NCI-H2081 treated with DMSO at 0.1 percent for 48 hours (cell line): ENCODE data around the gene SLC16A3.
A peak's percentile ranks its signal among the peaks of the same experiment; 100 is the strongest.
"Not testable (repeated sequence)": the region's sequence is repeated elsewhere in the genome, so short reads cannot be mapped to it uniquely, and the experiment has no call there.

ENCODE experiments used
- DNase-seq: peaks from one replicate; lab custom pipeline; 2025; lab: John Stamatoyannopoulos, UW

Gene SLC16A3

DNA sequence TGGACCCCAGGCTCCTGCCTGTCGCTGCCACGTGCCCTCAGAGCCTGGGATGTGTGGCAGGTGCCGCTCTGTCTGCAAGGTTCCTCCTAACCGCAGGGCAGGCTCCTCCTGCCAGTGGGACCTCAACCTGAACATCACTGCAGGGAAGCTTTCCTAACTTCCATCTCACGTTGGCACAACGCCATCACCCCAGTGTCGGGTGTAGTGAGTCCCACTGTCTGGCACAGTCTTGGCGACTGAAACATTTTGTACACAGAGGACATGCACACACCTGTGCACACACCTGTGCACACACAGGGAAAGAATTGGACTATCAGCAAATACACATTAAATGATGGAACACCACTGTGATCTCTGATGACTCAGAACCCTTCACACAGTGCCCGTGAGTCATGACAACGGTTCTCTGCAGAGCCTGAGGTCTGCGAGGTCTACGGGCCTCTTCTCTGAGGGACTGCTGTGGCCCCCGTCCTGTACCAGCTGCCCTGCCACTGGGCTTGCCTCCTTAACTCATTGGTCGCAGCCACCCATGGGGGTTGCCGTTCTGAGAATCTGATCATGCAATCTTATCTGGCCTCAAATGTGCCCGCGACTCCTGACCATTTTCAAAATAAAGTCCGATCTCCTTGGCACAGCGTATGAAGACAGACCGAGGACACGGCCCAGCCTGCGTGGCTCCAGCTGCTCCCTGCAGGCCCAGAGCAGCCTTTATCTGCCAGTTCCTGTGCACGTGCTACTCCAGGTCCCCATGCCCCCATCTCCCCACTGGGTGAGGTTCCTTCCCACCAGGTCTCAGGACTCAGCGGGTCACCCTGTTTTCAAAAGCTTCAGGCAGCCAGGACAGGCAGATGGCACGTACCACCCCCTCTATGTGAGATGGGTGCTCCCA lies 23.8 kb upstream of the SLC16A3 start:
- DNase-seq, result peak; percentile 96

DNA sequence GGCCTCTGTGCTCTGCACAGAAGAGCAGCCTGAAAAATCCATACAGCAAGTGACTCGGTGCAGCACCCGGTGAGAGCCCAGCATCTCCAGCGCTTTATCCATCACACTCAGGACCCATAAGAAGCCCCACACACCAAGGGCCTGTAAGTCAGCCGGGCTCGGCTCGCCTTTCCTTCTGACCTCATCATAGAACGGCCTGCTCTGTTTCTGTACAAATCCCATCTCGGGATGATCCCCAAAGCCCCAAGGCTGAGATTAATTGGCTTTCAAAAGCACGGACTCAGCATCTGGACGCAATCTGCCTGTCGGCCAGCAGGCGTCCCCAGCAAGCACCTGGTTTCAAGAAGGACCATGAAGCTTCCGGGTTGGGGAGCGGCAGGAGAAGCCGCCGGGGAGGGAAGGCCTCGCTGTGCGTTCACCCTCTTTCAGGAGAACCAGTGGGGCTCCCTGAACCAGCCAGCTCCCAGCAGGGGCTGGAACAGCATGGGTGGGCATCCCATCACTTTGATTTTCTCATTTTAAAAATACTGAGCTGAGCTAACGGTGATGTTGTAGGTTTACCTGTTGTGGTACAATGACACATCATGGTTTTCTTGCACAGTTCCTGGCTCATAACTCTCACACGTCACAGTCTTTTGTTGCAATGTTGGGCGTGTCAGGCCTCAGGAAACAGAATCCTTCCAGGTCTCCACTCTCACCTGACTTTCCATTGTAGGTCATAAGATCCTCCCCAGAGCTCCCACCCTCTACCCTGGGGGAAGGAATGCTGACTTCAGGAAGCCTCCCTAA lies 22.9 kb upstream of the SLC16A3 start:
- peak; percentile 75 for DNase-seq

DNA sequence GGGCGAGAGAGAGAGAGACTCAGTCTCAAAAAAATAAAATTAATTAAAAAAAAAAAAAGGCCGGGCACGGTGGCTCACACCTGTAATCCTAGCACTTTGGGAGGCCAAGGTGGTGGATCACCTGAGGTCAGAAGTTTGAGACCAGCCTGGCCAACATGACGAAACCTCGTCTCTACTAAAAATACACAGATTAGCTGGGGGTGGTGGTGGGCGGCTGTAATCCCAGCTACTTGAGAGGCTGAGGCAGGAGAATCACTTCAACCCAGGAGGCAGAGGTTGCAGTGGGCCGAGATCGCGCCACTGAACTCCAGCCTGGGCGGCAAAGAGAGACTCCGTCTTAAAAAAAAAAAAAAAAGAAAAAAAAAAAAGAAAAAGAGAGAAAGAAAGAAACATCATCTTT lies 18.2 kb upstream of the SLC16A3 start:
- DNase-seq, result not testable (repeated sequence)

DNA sequence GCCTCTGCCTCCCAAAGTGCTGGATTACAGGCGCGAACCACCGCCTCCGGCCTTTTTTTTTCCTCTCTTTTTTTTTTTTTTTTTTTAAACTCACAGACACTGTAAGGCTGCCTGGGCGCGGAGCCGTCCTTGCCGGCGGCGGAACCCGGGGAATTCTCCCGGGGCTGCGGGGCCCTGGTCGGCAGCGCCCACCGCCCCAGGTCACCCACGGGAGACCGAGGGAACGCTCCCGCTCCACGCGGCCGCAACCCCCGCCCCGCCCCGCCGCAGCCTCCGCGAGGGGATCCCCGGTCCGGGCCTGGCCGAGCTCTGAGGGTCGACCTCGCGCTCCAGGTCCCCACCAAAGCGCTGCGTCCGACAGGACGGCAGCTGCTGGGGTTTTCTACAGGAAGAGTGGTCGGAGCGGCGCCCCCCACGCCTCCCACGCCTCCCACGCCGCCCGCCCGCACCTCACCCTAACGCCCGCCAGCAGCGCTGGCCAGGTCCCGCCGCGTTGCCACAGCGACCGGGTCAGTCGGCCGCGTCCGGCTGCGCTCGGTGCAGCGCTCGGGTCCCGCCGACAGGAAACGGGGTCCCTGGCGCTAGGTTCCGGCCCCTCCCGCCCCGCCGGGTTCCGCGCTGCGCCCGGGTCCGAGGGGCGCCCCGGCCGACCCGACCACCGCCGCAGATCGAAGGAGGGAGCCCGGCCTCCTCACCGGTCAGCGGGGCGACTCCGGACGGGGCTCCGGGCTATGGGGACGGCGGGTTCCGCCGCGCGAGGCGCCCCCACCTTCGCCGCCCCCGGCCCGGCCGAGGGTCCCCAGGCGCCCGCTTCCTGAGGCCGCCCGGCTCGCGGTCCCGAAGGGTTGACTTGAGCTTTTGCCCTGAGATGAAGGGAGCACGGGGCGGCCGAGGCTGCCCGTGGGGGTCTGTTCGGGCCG lies 16.3 kb upstream of the SLC16A3 start, which contains the start of gene CCDC57:
TSS of gene CCDC57 (minus strand) at position 512 of the 920 bp plus-strand sequence. CDS start 10,898 bp downstream, outside the sequence.
- DNase-seq, result no peak

GRCh38 chr17:82213251-82214011 lies 15.4 kb upstream of the SLC16A3 start:
- peak; percentile 11 for DNase-seq

GRCh38 chr17:82214012-82214628 lies 14.7 kb upstream of the SLC16A3 start:
- DNase-seq, result no peak

DNA sequence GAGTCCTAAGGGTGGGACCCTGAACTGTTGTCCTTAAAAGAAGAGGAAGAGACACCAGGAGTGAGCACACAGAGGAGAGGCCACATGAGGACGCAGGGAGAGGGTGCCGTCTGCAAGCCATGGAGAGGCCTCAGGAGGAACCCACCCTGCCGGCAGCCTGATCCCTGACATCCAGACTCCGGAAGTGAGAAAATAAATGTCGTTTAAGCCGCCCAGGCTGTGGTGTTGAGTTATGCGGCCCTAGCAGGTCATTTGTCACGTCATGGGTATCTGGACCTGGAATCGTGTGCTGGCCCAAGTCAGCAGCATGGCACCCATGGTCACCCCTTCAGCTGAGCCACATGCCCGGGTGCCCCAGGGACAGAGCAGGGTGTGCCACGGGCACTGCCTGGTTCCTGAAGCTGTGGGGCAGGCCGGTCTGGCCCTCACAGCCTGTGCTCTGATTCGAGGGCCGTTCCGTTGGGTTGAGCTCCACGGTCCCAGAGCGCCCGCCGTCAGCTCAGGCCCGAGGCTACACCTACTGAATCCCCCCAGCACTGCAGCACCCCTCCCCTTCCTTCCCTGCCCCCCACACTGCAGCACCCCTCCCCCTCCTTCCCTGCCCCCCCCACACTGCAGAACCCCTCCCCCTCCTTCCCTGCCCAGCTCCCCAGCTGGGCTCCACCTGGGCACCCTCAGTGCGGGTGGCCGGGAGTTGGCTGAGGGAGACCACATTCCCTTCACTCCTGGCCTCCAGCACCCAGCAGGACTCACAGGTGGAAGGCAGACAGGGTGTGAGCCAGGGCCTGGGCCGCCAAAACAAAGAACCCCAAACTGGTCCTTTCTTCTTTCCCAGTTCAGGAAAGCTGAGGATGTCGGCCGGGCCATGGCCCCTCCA lies 13.5 kb upstream of the SLC16A3 start:
- DNase-seq, result no peak

DNA sequence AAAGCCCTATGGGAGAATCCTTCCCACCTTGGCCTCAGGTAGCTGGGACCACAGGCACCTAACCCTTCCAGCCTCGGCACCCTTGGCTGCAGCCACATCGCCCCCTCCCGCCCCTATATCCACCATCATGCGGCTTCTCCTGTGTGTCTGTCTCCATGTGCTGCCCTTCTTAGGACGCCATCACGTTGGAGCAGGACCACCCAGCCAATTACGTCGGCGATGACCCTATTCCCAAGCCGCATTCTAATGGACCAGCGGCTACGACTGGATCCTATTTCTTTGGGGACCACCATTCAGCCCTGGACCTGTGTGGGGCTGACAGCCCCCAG lies 12.9 kb upstream of the SLC16A3 start:
- no peak for DNase-seq

DNA sequence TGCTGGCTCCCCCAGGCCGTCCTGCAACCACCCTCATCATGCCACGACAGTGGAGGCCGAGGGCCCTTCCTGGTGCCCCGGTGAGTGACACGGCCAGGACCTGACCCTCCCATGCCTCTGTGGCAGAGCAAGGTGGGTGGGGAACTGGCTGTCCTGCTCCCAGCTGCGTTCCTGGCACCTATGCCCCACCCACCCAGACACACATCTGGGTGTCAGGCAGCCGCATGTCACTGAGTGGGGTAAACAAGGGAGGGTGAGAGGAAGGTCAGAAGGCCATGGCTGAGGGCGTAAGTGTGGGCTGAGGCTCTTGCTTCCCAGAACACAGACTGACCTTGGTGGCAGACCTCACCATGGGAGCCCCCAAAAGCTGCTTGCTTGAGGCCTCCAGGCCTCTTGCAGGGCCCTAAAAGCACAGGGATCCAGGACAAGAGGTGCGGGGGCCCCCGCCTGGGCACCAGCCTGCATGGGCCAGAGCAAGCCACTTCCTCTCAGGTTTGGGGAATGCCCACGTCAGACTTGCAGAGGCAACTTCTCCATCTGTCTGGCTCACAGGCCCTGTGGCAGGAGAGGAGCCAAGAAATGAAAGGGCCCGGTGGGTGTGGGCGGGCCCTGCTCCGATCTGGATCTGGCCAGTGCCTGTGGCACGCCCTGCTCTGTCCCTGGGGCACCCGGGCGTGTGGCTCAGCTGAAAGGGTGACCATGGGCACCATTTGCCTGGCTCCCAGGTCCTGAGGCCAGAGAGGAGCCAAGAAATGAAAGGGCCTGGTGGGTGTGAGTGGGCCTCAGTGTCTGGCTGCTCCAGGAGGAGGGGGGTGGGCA lies 12.3 kb upstream of the SLC16A3 start:
- DNase-seq, result no peak

DNA sequence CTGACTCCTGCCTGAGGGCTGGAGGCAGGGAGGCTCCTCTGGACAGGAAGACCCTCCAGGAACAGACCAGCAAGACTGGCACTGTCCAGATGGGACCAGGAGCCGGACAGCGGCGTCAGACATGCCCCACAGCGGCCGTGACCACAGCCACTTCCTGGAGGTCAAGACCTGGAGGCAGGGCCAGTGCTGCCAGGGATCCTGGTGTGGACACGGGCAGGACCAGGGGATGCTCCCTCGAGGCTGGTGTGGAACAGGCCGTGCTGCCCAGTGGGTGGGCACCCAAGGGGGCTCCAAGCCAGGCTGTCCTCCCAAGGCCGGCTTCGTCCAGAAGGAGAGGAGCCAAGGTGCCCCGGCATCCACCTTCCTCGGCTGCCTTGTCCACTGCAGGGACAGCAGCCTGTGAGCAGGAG lies 11.7 kb upstream of the SLC16A3 start:
- no peak for DNase-seq

DNA sequence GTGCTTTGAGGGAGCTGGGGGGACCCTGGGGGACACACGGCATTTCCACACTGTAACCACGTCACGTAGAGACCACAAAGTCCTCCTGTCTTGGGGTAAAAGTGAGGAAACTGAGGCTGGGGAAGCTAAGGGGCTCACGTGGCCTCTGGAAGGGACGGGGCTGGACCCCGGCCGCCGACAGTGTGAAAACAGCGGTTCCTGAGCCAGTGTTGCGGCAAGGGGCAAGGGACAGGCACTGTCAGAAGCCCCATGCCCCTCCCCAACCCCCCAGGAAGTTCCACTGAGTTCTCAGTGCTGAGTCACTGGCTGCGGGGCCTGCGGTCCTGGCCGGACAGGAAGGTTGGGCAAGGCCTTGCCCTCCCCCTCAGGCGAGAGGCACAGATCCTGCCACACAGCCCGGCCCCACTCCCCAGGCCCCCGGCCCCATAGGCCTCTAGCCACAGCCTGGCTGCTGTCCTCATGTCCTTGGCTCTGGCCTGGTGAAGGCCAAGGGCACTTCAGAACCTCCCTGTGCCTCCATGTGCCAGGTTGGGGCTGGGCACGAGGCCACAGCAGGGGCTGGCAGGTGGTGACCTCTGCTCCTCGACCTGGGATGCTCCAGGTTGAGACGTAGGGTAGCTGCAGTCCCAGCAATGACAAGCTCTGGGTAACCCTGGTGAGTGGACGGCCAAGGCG lies 11.2 kb upstream of the SLC16A3 start:
- DNase-seq, result no peak

DNA sequence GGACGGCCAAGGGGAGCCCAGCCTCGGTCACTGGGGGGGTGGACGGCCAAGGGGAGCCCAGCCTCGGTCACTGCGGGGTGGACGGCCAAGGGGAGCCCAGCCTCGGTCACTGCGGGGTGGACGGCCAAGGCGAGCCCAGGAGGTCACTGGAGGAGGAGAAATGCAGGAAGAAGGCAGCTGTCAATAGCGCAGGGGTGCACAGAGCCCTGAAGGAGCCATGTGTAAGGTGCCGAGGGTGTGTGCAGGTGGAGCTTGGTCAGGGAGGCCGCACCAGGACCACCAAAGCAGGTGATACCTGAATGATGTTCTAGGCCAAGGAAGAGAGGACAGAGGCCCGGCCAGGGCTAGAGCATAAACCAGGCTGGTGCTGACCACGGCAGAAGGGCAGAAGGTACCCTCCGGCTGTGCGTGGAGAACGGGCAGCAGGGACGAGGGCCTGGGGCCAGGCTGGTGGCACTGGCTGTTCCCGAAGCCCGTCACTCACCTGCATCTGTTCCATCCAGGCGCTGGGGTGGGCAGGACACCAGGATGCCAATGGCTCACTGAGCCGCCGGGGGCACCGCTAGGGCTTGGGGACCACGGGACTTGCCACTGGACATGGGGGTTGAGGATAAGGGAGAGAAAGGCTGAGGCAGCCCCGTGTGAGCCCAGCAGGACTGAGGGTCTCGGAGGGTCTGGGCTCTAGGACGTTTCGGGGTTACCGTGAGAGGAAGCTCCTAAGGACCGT lies 10.3 kb upstream of the SLC16A3 start:
- no peak for DNase-seq

GRCh38 chr17:82219083-82219482 lies 9.8 kb upstream of the SLC16A3 start:
- no peak for DNase-seq

- DNase-seq, result no peak
These were observed 8.8 kb upstream of the SLC16A3 start for GRCh38 chr17:82219753-82220709.

DNA sequence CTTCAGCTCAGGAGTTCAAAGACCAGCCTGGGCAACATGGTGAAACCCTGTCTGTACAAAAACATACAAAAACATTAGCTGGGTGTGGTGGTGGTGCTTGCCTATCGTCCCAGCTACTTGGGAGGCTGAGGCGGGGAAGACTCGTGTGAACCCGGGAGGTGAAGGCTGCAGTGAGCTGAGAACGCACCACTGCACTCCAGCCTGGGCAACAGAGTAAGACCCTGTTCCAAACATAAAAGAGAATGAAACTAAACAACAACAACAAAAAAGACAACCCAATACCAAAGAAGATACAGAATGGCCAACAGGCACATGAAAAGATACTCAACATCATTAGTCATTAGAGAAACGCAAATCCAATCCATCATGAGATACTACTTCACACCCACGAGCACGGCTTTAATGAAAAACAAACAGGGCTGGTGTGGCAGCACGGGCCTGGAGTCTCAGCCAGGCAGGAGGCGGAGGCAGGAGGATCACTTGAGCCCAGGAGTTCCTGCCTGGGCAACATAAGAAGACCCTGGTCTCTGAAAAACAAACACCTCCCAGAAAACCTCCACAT lies 7.4 kb upstream of the SLC16A3 start:
- DNase-seq, result no peak

GRCh38 chr17:82222816-82223215 lies 6.0 kb upstream of the SLC16A3 start:
- DNase-seq, result no peak
